ENCODE data around the gene TTLL1. TPM values are rescaled to one million over a fixed set of nuclear protein-coding genes. Genes with fewer than 3 reads are reported as not detected.

TTLL1 gene
- total RNA-seq, 4 donors from 2014 or later: 1.6 to 5.6 (median 4.1) TPM

GRCh38 chr22:43004362-43005035, 84.7 kb downstream of the TTLL1 start:
- TF ChIP-seq CTCF (IDR thresholded peaks at IDR 0.05; ENCODE audit: low read depth): no peak

GRCh38 chr22:43002202-43002586, 87.0 kb downstream of the TTLL1 start:
- no peak for TF ChIP-seq CTCF (IDR thresholded peaks at IDR 0.05; ENCODE audit: low read depth)

- TF ChIP-seq CTCF (IDR thresholded peaks at IDR 0.05; ENCODE audit: low read depth): no peak
These were observed 87.7 kb downstream of the TTLL1 start for GRCh38 chr22:43001271-43002201.

GRCh38 chr22:43000441-43001175, 88.6 kb downstream of the TTLL1 start:
- no peak for TF ChIP-seq CTCF (IDR thresholded peaks at IDR 0.05; ENCODE audit: low read depth)

GRCh38 chr22:42997582-42998090, 91.6 kb downstream of the TTLL1 start:
- no peak for TF ChIP-seq CTCF (IDR thresholded peaks at IDR 0.05; ENCODE audit: low read depth)

- TF ChIP-seq CTCF (IDR thresholded peaks at IDR 0.05; ENCODE audit: low read depth): no peak
These were observed 92.4 kb downstream of the TTLL1 start for GRCh38 chr22:42996646-42997365.
